Stimulated activated naive CD4-positive, alpha-beta T cell (primary cell): ENCODE measurements around the gene PLGLB1.
"Not testable (repeated sequence)": the region's sequence is repeated elsewhere in the genome, so short reads cannot be mapped to it uniquely, and the experiment has no call there.

ENCODE experiments used
- DNase-seq, 6 experiments: peaks; one replicate each; lab custom pipeline; 2025; lab: John Stamatoyannopoulos, UW

PLGLB1 gene

GRCh38 chr2:87021744-87022143 is at the start of gene PLGLB1:
PLGLB1 (minus strand) TSS chr2:87021844; CDS start chr2:87021783, 61 bp downstream.
- DNase-seq, result not testable (repeated sequence)

GRCh38 chr2:87064305-87064704 is 42.7 kb upstream of the PLGLB1 start:
- not testable (repeated sequence) for DNase-seq

- not testable (repeated sequence) for DNase-seq
These were observed 41.8 kb upstream of the PLGLB1 start for GRCh38 chr2:87063431-87063830.

GRCh38 chr2:87061519-87061918 is 39.9 kb upstream of the PLGLB1 start:
- not testable (repeated sequence) for DNase-seq

GRCh38 chr2:87057606-87058005 is 36.0 kb upstream of the PLGLB1 start:
- not testable (repeated sequence) for DNase-seq

GRCh38 chr2:87056843-87057242 is 35.2 kb upstream of the PLGLB1 start:
- not testable (repeated sequence) for DNase-seq

GRCh38 chr2:87056435-87056834 is 34.8 kb upstream of the PLGLB1 start:
- not testable (repeated sequence) for DNase-seq

- not testable (repeated sequence) for DNase-seq
These were observed 32.7 kb upstream of the PLGLB1 start for GRCh38 chr2:87054375-87054774.

- DNase-seq, result not testable (repeated sequence)
These were observed 19.8 kb upstream of the PLGLB1 start for GRCh38 chr2:87041321-87041978.

- DNase-seq, result not testable (repeated sequence)
These were observed 7.0 kb upstream of the PLGLB1 start for GRCh38 chr2:87028607-87029006.

- DNase-seq, result not testable (repeated sequence)
These were observed 5.2 kb upstream of the PLGLB1 start for GRCh38 chr2:87026816-87027215.

- DNase-seq, result not testable (repeated sequence)
These were observed 4.3 kb upstream of the PLGLB1 start for GRCh38 chr2:87025927-87026326.

GRCh38 chr2:87023988-87024615 is 2.5 kb upstream of the PLGLB1 start:
- DNase-seq, result not testable (repeated sequence)

- not testable (repeated sequence) for DNase-seq
These were observed 601 bp downstream of the PLGLB1 start for GRCh38 chr2:87021043-87021442.

GRCh38 chr2:87019053-87019452 is 2.6 kb downstream of the PLGLB1 start:
- not testable (repeated sequence) for DNase-seq

- not testable (repeated sequence) for DNase-seq
These were observed 7.0 kb downstream of the PLGLB1 start for GRCh38 chr2:87014489-87015169.

- not testable (repeated sequence) for DNase-seq
These were observed 17.2 kb downstream of the PLGLB1 start for GRCh38 chr2:87004398-87004797.
